Measurements from ENCODE around the gene OSBPL9.

GRCh38 chr1:51621161-51621560 lies 4.3 kb downstream of the OSBPL9 start:
- TF ChIP-seq, protein P1, sequence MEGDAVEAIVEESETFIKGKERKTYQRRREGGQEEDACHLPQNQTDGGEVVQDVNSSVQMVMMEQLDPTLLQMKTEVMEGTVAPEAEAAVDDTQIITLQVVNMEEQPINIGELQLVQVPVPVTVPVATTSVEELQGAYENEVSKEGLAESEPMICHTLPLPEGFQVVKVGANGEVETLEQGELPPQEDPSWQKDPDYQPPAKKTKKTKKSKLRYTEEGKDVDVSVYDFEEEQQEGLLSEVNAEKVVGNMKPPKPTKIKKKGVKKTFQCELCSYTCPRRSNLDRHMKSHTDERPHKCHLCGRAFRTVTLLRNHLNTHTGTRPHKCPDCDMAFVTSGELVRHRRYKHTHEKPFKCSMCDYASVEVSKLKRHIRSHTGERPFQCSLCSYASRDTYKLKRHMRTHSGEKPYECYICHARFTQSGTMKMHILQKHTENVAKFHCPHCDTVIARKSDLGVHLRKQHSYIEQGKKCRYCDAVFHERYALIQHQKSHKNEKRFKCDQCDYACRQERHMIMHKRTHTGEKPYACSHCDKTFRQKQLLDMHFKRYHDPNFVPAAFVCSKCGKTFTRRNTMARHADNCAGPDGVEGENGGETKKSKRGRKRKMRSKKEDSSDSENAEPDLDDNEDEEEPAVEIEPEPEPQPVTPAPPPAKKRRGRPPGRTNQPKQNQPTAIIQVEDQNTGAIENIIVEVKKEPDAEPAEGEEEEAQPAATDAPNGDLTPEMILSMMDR (conservative IDR thresholded peaks at IDR 0.05; ENCODE audit: low read depth in 2 of 2), result no peak
- no peak for TF ChIP-seq POLR2AphosphoS5 (IDR thresholded peaks at IDR 0.05; ENCODE audit: low read depth)
- no peak for TF ChIP-seq EZH2phosphoT487 (IDR thresholded peaks at IDR 0.05; ENCODE audit: unreplicated experiment)
